Upper lobe of right lung (tissue), 1 donor: ENCODE results near the gene GPR37. TPM values are rescaled to one million over a fixed set of nuclear protein-coding genes. Genes with fewer than 3 reads are reported as not detected.

Source experiments
- ATAC-seq: fragments of 200-7000 bp; cut with Tn5 transposase; one replicate; pipeline ENCODE4 v1.9.1; 2020; ENCODE audit warnings: mild to moderate bottlenecking, moderate library complexity
- DNase-seq: peaks from one replicate; pipeline ENCODE4 v3.0.0-alpha.2; 2020
- H3K27ac ChIP-seq: fragments of 200-600 bp; one replicate; pipeline ENCODE4 v1.8.0; 2022
- H3K27me3 ChIP-seq: fragments of 200-600 bp; one replicate; pipeline ENCODE4 v1.8.0; 2022; ENCODE audit warnings: mild to moderate bottlenecking
- H3K36me3 ChIP-seq: fragments of 200-600 bp; one replicate; pipeline ENCODE4 v1.8.0; 2022
- H3K4me1 ChIP-seq: fragments of 200-600 bp; one replicate; pipeline ENCODE4 v1.8.0; 2022
- H3K4me3 ChIP-seq: fragments of 200-600 bp; one replicate; pipeline ENCODE4 v1.8.0; 2022; ENCODE audit warnings: mild to moderate bottlenecking
- H3K9me3 ChIP-seq: fragments of 200-600 bp; one replicate; pipeline ENCODE4 v1.8.0; 2022
- intact Hi-C: fragments of 100-400 bp; cut with DNase I; formaldehyde crosslinking; loops from one replicate; pipeline ENCODE4 v1.11.0; 2022
- total RNA-seq: library from RNA; stranded (reverse); fragmentation: NEBNext Ultra II Directional; extraction: Animal tissue kit (Norgen Biotek cat#: 25700); gene quantifications from one replicate; pipeline ENCODE4 v1.2.1, GENCODE V29; 2021
- TF ChIP-seq, protein P1 (sequence below): fragments of 200-600 bp; IDR thresholded peaks from one replicate; pipeline ENCODE4 v1.8.0; 2022; ENCODE audit warnings: antibody characterized with exemption
- donor health status: DM: no; HTN: yes; CAD: no; lungs with severe emphysema.

GPR37 gene
- total RNA-seq, 1 donor from 2014 or later, result 0.96 TPM

DNA sequence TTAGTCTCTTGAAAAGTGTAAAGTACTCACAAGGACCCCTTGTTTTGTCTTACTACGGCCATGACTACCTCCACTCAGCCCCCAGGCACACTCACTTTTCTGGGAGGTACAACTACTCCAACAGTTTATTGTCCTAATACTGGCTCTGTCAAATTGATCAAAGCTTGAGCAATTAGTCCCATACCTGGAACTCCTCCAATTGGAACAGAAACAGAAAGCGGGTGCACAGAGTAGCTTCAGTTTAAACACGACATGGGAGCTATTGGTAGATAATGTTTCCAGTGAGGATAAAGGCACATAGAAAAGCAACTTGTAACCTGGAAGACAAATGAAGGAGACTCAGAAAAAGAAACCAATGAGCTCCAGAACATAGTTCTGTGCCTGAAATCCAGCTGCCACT, 7.7 kb upstream of the GPR37 start:
- intact Hi-C loops, result no loop called here
- Histone ChIP-seq H3K27me3 (no peaks in the 10 kb centered on the region), H3K9me3 (no peaks in the 10 kb centered on the region), H3K27ac (no peak overlapping the region), H3K4me3 (no peak overlapping the region), H3K4me1 (no peaks in the 10 kb centered on the region), H3K36me3 (no peaks in the 10 kb centered on the region)
- ATAC-seq (no peak), DNase-seq (no peak)
- TF ChIP-seq, protein P1, sequence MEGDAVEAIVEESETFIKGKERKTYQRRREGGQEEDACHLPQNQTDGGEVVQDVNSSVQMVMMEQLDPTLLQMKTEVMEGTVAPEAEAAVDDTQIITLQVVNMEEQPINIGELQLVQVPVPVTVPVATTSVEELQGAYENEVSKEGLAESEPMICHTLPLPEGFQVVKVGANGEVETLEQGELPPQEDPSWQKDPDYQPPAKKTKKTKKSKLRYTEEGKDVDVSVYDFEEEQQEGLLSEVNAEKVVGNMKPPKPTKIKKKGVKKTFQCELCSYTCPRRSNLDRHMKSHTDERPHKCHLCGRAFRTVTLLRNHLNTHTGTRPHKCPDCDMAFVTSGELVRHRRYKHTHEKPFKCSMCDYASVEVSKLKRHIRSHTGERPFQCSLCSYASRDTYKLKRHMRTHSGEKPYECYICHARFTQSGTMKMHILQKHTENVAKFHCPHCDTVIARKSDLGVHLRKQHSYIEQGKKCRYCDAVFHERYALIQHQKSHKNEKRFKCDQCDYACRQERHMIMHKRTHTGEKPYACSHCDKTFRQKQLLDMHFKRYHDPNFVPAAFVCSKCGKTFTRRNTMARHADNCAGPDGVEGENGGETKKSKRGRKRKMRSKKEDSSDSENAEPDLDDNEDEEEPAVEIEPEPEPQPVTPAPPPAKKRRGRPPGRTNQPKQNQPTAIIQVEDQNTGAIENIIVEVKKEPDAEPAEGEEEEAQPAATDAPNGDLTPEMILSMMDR, result no peak

DNA sequence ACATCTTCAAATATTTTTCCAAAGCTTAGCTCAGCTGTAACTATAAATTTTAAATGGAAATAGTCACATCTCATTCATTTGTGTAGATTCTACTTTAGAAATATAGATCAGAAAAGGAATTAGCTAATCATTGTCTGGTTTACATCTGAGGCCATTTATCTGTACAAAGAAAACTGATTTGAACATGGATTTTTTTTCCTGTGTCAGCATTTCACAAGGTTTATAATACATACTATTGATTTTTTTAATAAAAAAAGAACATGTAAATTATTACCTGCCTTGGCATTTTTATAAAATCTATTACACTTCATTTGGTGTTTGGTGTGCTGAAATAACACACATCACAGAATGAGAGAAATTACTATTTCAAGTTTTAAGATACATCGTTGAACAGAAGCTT, 3.5 kb upstream of the GPR37 start:
- TF ChIP-seq, protein P1, result no peak
- ATAC-seq (no peak), DNase-seq (no peak)
- H3K36me3 ChIP-seq, result no peaks in the 10 kb centered on the region
- H3K27ac ChIP-seq, result no peak overlapping the region
- peaks cover 13% of the 10 kb centered on the region for H3K4me1 ChIP-seq
- H3K27me3 ChIP-seq, result peaks cover 20% of the 10 kb centered on the region
- H3K4me3 ChIP-seq, result no peak overlapping the region
- H3K9me3 ChIP-seq, result no peaks in the 10 kb centered on the region
- intact Hi-C loops, result no loop called here

- H3K9me3 ChIP-seq, result no peaks in the 10 kb centered on the region
- no peak for ATAC-seq
- TF ChIP-seq, protein P1, result no peak
Observed at GRCh38 chr7:124768525-124768924, 2.9 kb upstream of the GPR37 start.

GRCh38 chr7:124764847-124765400, 668 bp downstream of the GPR37 start:
- Histone ChIP-seq H3K36me3 (no peaks in the 10 kb centered on the region), H3K27ac (no peak overlapping the region), H3K4me1 (peaks cover 13% of the 10 kb centered on the region), H3K27me3 (peaks cover 43% of the 10 kb centered on the region), H3K4me3 (peak overlapping the region; percentile 50), H3K9me3 (no peaks in the 10 kb centered on the region)
- ATAC-seq (peak; percentile 48), DNase-seq (peak; percentile 64)
- intact Hi-C loops, result no loop called here
- TF ChIP-seq, protein P1, result no peak

More at GRCh38 chr7:124768525-124768924, 2.9 kb upstream of the GPR37 start:
- peaks cover 26% of the 10 kb centered on the region for H3K27me3 ChIP-seq
- DNase-seq, result no peak
- H3K4me1 ChIP-seq, result peaks cover 13% of the 10 kb centered on the region
- intact Hi-C loops, result no loop called here
- H3K27ac ChIP-seq, result no peak overlapping the region
- H3K4me3 ChIP-seq, result no peak overlapping the region
- H3K36me3 ChIP-seq, result no peaks in the 10 kb centered on the region

DNA sequence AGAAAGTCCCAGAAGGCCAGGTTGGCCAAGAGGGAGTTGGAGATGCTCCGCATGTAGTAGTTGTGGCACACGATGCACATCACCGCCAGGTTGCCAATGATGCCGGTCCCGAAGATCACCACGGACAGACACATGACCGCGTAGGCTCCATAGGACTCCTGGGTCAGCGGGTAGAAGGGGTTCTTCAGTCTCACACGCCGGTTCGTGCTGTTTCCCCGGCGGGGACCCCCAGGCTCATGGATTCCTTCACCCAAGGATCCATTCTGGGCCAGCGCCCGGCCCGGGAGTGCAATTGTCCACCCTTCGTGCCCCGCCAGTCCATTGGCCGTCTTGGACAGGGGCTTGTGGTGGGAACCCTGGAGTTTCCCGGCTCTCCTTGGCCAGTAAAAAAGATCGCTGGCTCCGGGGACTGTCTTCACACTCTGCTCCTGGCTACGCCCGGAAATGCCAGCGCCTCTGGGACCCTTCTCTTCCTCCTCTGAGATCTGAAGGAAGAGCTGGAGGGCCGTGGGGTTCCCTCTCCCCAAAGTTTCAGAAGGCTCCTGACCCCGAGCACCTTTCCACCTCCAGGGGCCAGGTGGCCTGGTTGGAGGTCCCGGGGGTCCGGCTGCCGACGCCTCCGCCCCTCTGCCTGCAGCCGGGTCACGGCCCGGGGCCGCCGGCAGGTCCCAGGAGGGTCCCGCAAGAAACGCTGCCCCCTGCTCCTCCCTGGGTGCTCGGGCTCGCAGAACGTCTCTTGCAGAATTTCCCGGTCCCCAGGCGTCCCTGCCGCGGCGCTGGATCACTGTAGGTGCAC, 1.3 kb downstream of the GPR37 start:
- DNase-seq (no peak), ATAC-seq (no peak)
- Histone ChIP-seq H3K4me3 (peak overlapping the region; percentile 50), H3K36me3 (no peaks in the 10 kb centered on the region), H3K4me1 (peaks cover 13% of the 10 kb centered on the region), H3K9me3 (no peaks in the 10 kb centered on the region), H3K27me3 (peaks cover 43% of the 10 kb centered on the region), H3K27ac (no peak overlapping the region)
- intact Hi-C loops, result no loop called here
- TF ChIP-seq, protein P1, result no peak
